GM18951 (cell line): ENCODE data around the gene SLC43A2.

ENCODE experiments used
- POLR2A ChIP-seq: IDR thresholded peaks from 4 replicates; pipeline ENCODE4 v1.6.1; 2011; ENCODE audit warnings: mild to moderate bottlenecking; ENCODE audit not compliant: insufficient read length, insufficient read depth; ENCODE audit errors: extremely low read depth
- in situ Hi-C: fragments of 300-500 bp; cut with MboI; formaldehyde crosslinking; loops from one replicate; pipeline ENCODE4 v1.12.0; 2022; ENCODE audit warnings: low sequenced_read_pairs, mixed read lengths, inconsistent platforms; ENCODE audit not compliant: unreplicated experiment

SLC43A2 gene

GRCh38 chr17:1605681-1606351 lies 22.8 kb downstream of the SLC43A2 start:
- TF ChIP-seq POLR2A, result no peak
- in situ Hi-C loops, result no loop called here

DNA sequence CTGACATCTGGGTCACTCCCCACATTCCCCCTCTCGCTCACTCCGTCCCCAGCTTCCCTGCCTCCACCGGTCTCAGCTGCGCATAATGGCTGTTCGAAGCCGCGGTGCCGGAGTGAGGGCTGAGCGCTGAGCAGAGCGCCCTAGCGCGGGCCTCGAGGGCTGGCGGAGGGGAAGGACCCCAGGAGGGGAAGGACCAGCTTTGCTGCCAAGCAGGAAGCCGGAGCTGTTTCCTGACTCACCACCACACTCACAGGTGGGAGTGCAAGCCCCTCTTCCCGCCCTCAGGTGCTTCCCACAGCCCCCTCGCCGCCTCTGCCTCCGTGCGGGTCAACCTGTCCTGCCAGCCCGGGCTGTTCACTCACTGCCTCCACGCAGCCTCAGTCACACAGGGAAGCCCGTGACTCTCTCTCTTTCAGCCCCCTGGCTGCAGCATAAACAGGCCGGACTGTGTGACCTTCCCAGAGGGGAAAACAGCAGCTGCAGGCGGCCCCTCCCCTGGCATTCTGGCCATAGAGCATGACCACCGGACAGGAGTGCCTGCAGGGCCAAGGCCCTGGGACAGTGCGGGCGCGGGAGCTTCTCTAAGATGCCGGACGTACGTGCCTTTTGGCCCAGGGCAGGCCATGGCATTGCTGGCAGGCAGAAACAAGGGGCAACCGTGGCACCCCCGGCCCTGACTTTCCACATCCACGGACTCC lies 23.7 kb downstream of the SLC43A2 start:
- in situ Hi-C loops, result no loop called here
- TF ChIP-seq POLR2A, result no peak

DNA sequence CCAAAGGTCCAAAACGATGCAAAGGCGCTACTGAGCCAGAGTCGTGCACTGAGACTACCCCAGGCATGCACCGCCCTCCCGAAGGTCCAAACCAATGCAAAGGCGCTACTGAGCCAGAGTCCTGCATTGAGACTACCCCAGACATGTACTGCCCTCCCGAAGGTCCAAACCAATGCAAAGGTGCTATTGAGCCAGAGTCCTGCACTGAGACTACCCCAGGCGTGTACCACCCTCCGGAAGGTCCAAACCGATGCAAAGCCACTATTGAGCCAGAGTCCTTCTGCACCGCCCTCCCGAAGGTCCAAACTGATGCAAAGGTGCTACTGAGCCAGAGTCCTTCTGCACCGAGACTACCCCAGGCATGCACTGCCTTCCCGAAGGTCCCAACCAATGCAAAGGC lies 27.1 kb downstream of the SLC43A2 start:
- TF ChIP-seq POLR2A, result no peak

DNA sequence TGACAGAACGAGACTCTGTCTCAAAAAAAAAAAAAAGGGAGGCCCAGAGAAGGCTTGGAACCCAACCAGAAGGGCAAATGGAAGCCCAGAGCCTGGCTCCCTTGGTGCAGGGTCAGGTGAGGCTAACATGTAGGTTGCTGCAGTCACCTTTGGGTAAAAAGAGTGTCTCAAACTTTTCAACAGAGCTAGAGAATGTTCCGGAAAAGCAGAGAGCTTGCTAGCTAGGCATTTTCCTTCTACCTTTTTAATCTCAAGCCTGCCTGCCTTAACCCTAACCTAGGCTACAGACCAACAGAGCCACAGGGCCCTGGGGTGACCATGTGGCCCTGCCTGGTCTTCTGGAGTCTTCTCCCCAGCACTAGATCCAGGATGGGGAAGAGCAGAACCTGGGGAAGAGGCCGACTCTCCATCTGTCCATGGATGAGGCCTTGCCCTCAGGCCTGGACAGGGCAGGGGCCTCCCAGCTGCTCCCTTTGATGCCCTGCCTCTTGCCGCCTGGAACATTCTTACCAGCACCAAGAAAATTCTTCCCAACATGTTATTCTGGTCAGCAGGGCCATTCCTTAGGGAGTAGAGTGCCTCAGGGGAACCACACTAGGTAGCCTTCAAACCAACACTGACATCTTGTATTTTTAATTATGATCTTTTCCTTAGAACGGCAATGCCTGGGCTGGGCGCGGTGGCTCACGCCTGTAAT lies 30.1 kb downstream of the SLC43A2 start:
- in situ Hi-C loops, result no loop called here
- TF ChIP-seq POLR2A, result no peak

More for the DNA sequence above, 27.1 kb downstream of the SLC43A2 start:
- in situ Hi-C loops, result no loop called here

- in situ Hi-C loops, result no loop called here
- no peak for TF ChIP-seq POLR2A
Observed at GRCh38 chr17:1597861-1598342, 30.7 kb downstream of the SLC43A2 start.

- in situ Hi-C loops, result loop anchor here (5.0 kb wide), 1 partner anchor 34 kb away; the partner anchor contains the start of gene SLC43A2
- TF ChIP-seq POLR2A, result no peak
Observed at GRCh38 chr17:1593630-1593931, 35.1 kb downstream of the SLC43A2 start.

- in situ Hi-C loops, result loop anchor here (5.0 kb wide), 1 partner anchor 34 kb away; the partner anchor contains the start of gene SLC43A2
- TF ChIP-seq POLR2A, result peak; percentile 57
Observed at GRCh38 chr17:1592751-1593629, 35.6 kb downstream of the SLC43A2 start.

GRCh38 chr17:1591474-1592090 lies 37.1 kb downstream of the SLC43A2 start:
- TF ChIP-seq POLR2A, result no peak
- in situ Hi-C loops, result loop anchor here (5.0 kb wide), 1 partner anchor 36 kb away; the partner anchor contains the start of gene SLC43A2

DNA sequence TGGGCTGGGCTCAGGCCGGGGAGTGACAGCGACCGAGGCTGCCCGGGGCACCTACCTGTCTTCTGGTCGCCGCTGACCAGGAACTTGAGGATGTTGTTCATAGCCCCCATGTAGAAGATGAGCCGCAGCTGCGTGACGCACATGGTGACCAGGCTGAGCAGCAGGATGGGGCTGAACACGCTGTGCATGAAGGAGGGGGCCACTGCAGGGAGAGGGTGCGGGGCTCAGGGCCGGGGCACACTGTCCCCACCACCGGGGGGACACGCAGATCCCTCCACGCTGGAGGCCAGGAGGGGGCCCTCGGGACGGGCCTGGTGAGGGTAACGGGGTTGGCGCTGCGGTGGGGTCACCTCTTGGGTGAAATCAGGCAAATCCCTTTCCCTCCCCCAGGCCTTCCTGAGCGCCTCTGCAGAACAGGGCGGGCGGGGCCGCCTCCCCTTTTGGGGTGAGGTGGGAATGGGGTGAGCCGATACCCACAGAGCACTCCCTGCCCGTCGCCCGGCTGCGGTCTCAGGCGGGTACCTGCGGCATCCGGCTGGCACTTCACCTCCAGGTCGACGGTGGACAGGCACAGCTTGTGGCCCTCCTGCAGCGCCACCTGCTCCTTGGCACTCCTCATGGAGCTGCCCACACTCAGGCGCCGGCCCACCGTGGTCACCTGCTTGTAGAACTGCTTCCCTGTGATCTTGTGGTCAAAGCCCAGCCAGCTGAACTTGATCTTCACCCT lies 37.7 kb downstream of the SLC43A2 start:
- no peak for TF ChIP-seq POLR2A
- in situ Hi-C loops, result loop anchor here (5.0 kb wide), 1 partner anchor 36 kb away; the partner anchor contains the start of gene SLC43A2

GRCh38 chr17:1590029-1590746 lies 38.4 kb downstream of the SLC43A2 start:
- no peak for TF ChIP-seq POLR2A

More at GRCh38 chr17:1590029-1590746, 38.4 kb downstream of the SLC43A2 start:
- in situ Hi-C loops, result loop anchor here (5.0 kb wide), 1 partner anchor 37 kb away; the partner anchor contains the start of gene SLC43A2
